GM12892 (cell line): ENCODE results near the gene ALK.

Experiments used
- POLR2A ChIP-seq: IDR thresholded peaks from 2 replicates; pipeline ENCODE4 v1.6.1; 2011; ENCODE audit warnings: low read depth, low read length, control low read depth
- POLR2AphosphoS5 ChIP-seq: IDR thresholded peaks from 2 replicates; pipeline ENCODE4 v1.6.1; 2011; ENCODE audit warnings: low read depth, low read length, control low read depth

DNA sequence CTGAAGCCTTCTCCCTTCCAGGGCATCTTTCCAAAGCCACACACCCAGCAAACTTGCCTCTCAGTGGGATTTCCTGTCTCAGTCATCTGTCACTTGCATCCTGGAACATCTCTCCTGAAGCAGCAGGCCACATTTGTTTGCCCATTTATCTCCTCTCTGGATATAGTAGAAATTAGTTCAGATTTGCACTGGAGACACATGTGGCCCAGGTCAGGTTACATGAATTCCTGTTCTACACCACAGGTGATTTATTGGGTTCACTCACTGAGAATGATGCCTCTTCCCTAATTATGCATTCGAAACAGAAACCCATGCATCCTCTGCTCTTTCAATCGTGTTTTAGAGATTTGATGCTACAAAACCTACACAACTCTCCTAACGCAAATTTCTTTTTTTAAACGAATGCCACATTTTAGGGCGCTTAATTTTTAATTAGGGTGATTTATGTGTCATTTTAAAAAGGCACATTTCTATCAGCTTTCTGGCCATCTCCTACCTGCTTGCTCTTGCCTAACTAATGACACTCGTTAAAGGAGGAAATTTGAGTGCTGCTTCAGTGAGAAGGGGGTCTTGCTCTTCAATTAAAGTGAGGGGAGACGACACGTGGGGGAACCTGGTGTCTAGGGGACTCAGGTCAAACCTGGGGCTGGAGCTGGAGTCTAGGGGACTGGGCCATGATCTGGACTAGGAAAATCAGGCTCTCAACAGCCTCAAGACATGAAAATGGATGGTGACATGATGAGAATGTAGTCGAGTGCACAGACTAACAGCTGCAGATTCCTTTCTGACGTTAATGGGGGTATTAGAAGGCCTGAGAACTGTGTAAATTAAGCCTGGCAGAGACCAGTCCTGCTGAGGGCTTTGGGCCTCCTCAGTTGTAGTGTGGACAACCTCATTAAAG is 584.8 kb downstream of the ALK start:
- TF ChIP-seq POLR2A, result no peak
- no peak for TF ChIP-seq POLR2AphosphoS5
